HG03039 (cell line): ENCODE results near the gene NFASC.

Experiments
- ATAC-seq: cut with Tn5 transposase; IDR thresholded peaks from one replicate; pipeline ENCODE4 v1.9.1; 2021; ENCODE audit warnings: mild to moderate bottlenecking, moderate library complexity; ENCODE audit not compliant: unreplicated experiment

Gene NFASC

GRCh38 chr1:204997591-204998355 is 127.1 kb downstream of the NFASC start:
- ATAC-seq: no peak

- no peak for ATAC-seq
Measured at GRCh38 chr1:205001162-205001561, 130.5 kb downstream of the NFASC start.

- ATAC-seq: no peak
Measured at GRCh38 chr1:205002705-205003104, 132.0 kb downstream of the NFASC start.

GRCh38 chr1:205003358-205004131 is 132.9 kb downstream of the NFASC start:
- ATAC-seq: no peak

GRCh38 chr1:205004351-205004750 is 133.7 kb downstream of the NFASC start:
- no peak for ATAC-seq

- no peak for ATAC-seq
Measured at GRCh38 chr1:205008896-205009295, 138.2 kb downstream of the NFASC start.

GRCh38 chr1:205009670-205010069 is 139.0 kb downstream of the NFASC start:
- ATAC-seq: no peak

- ATAC-seq: no peak
Measured at GRCh38 chr1:205012391-205013140, 141.9 kb downstream of the NFASC start.

- ATAC-seq: no peak
Measured at GRCh38 chr1:205013683-205014367, 143.2 kb downstream of the NFASC start.

GRCh38 chr1:205014783-205015182 is 144.1 kb downstream of the NFASC start:
- no peak for ATAC-seq

GRCh38 chr1:205015241-205015640 is 144.6 kb downstream of the NFASC start:
- ATAC-seq: no peak

- ATAC-seq: no peak
Measured at GRCh38 chr1:205016075-205016474, 145.4 kb downstream of the NFASC start.

GRCh38 chr1:205016584-205016983 is 145.9 kb downstream of the NFASC start:
- no peak for ATAC-seq

- no peak for ATAC-seq
Measured at GRCh38 chr1:205017001-205017400, 146.3 kb downstream of the NFASC start.

- ATAC-seq: no peak
Measured at GRCh38 chr1:205017766-205018165, 147.1 kb downstream of the NFASC start.

GRCh38 chr1:205018381-205018780 is 147.7 kb downstream of the NFASC start:
- no peak for ATAC-seq

- no peak for ATAC-seq
Measured at GRCh38 chr1:205020466-205020865, 149.8 kb downstream of the NFASC start.

GRCh38 chr1:205024679-205025078 is 154.0 kb downstream of the NFASC start:
- no peak for ATAC-seq

GRCh38 chr1:205025239-205025638 is 154.6 kb downstream of the NFASC start:
- no peak for ATAC-seq

- ATAC-seq: no peak
Measured at GRCh38 chr1:205026181-205026580, 155.5 kb downstream of the NFASC start.

- no peak for ATAC-seq
Measured at GRCh38 chr1:205028390-205028789, 157.7 kb downstream of the NFASC start.
